ENCODE measurements around the gene KMO.

DNA sequence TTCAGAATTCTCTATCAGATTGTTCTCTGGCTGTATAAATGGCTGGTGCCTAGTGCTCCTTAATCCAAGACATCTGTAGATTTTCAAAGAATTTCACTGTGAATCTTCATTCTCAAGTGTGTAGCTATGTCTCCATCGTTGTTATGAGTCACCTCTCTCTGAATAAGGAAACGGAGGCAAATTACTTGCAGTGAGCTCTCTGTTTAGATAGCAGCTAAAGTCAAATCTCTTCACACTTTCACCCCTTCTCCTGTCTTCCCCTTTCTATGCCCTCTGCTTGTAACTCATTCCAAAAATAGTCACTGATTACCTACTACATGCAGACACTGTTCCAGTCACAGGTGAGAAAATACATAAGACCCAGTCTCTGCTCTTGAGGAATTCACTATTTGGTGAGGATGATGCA lies 68.3 kb downstream of the KMO start:
- TF ChIP-seq CTBP1 (IDR thresholded peaks at IDR 0.05; ENCODE audit: borderline replicate concordance) (no peak), ELF4 (IDR thresholded peaks at IDR 0.05) (no peak), NFRKB (IDR thresholded peaks at IDR 0.05) (no peak), BHLHE40 (IDR thresholded peaks at IDR 0.05; ENCODE audit: borderline replicate concordance) (no peak), SP1 (IDR thresholded peaks at IDR 0.05) (no peak), TARDBP (IDR thresholded peaks at IDR 0.05) (no peak), SUZ12 (IDR thresholded peaks at IDR 0.05) (no peak)
